NOMO-1 (cell line): ENCODE results near the gene LDB2.

ENCODE experiments used
- DNase-seq, 2 experiments: peaks; one replicate each; lab custom pipeline; 2025; ENCODE audit not compliant: unreplicated experiment in 2 of 2; lab: John Stamatoyannopoulos, UW

The LDB2 gene

DNA sequence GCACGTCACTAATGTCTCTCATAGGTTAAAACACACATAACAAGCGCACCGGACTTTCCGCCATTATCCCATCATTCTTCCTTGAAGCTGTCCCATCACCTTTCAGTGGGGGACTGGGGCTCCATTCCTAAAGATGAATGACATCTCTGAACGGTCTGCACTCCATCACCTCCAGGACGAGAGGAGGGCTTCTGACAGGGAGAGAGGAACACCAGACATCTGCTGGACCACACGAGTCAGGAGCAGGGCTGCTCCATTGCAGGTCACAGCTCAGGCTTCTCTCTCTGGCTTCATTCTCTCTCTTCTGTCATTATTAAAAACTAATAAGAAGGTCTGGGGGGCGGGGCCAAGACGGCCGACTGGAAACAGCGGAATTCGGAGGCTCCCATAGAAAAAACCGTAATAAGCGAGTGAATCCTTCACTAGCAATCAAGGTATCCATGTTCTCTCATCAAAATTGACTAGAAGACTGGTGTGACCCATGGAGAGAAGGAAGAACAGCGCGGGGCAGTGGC lies 289.8 kb downstream of the LDB2 start:
- DNase-seq = no peak

DNA sequence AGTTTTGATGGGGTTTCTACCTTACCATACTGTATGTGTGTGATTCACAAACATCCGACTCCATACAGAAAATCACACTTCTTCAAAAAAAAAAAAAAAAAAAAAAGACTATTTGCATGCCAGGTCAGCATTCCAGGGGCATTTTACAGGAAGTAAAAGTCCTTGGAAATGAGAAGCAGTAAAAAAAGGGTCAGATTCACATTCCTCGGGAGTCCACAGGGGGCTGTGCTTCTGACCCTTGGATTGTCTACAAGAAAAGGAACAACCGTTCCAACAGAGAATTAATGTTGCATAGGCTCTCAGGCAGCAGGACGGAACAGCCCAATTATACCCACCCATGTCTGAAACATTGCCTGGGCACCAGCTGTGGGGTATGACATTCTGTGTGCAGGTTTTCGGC lies 290.3 kb downstream of the LDB2 start:
- DNase-seq = no peak

DNA sequence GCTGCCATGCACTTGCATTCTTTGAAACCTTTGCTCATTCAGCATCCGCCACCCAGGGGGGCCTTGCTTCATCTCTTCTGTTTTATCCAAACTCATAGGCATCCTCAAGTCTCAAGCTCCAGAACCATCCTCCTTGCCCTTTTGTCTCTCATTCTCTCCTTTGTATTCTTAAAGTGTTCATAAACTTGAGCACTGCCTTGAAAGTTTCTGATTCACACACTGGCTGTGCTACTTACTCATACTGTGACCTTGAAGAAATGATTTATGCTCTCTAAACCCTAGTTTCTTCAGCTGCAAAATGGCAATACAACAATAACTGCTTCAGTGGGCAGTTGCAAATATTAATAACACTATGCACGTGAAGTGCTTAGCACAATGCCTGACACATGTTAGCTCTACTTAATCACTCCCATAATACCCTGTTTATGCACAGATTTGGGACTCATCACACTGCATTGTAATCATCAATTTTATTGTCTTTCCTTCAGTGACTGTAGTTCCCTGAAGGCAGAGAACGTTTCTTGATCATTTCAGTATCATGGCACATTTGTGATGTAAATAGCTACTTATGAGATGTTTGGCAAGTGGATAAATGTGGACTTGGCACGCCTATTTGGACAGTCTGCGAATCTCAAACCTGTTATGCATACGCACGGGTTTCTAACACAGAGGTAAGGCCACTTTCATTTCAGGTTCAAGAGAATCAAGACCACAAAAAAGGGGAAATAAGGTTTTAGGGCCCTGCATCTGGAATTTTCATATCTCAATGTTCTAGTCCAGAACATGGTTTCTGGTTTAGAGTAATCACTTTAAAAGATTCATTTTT lies 291.0 kb downstream of the LDB2 start:
- no peak for DNase-seq

DNA sequence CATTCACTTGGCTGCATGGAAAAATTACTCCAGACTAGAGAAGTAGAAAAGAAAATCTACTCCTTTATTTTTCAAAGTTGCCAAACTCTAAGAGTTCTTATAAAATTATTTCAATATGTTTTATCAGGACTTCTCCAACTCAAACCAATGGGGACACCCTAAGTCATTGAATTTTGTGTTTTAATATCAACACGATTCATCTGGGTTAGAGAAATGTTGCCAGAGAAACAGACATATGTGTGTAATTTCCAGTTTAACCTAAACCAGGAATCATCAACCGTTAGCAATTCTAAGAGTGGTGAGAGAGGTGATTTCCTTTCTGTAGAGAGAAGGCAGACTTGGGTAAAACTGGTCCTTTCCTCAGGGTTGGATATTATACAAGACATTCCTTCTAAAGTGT lies 291.8 kb downstream of the LDB2 start:
- DNase-seq = no peak

DNA sequence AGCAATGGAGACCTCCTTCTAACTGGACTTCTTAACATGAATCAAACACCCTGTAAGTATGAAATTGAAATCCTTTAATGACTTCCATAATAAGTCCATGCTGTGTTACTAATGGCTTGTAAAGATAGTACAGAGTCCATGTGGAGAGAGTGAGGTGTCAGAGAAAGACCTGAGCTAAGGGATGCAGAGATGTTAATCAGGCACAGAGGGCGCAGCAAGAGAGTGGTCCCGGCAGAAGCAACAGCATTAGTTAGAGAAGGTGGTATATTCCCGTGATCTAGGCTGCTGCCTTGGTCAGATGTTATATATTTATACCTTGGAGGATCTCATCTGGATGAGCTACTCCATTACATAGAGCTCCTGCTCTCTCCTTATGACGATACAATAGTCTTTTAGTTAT lies 295.3 kb downstream of the LDB2 start:
- DNase-seq = no peak

DNA sequence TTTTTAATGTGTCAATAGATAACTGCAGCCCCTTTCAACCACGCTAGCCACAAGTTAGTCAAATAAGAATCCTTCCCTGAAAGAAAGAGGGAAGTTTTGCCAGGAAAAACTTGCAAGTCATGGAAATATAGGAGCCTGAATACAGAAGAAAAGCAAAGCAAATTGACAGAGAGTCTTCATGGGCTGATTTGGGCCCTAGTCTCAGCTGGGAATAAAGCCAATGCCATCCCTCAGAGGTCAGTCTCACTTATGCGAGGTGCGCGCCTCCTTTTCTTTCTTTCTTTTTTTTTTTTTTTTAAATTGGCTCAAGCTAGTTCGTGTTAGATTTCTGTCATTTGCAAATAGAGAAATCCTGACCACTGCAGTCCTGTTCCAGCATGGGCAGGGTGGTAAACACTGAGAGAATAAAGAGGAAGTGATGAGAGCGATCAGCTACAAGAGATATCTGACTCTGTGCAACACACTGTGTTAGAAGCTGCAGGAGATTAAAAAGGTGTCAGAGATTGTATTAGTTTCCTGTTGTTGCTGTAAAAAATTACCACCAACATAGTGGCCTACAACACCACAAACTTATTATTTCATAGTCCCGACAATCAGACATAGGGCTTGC lies 299.7 kb downstream of the LDB2 start:
- DNase-seq = no peak

GRCh38 chr4:16597845-16598596 lies 300.4 kb downstream of the LDB2 start:
- no peak for DNase-seq

DNA sequence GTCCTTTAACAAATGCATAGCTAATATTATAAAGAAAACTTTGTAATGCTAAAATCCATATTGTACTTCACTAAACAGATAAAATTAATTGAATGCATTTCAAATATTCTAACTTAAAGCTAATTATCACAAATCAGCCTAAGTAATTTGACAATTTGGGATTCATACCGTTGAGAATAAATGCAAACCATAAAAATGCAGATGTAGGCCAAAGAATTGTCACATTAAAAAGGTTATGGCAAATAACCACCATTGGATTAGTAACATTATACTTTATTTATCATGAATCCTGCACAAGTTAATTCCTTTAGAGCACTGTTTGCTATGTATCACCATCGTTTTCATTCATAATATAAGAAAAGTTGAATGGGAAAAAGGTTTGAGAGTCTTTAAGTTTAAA lies 301.0 kb downstream of the LDB2 start:
- DNase-seq = no peak

- DNase-seq = no peak
Observed at GRCh38 chr4:16596267-16596666, 302.2 kb downstream of the LDB2 start.

GRCh38 chr4:16594128-16594527 lies 304.3 kb downstream of the LDB2 start:
- DNase-seq = no peak

DNA sequence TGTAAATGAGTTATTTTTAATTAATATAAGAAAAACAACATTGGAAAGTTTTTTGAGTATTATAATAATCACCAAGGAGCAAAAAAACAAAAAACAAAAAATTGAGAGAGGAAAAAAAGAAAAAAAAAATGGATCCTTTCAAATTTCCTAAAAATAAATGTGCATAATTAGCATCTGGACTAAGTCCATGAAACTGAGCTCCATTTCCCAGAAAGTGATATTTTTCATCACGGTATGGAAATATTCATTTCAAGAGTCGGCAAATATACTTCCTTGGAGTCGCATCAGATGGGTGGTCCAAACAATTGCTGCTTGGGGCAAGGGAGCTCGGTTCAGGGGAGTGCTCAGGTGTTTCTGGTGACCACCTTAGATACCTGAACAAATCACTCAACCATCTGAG lies 305.1 kb downstream of the LDB2 start:
- DNase-seq = no peak

DNA sequence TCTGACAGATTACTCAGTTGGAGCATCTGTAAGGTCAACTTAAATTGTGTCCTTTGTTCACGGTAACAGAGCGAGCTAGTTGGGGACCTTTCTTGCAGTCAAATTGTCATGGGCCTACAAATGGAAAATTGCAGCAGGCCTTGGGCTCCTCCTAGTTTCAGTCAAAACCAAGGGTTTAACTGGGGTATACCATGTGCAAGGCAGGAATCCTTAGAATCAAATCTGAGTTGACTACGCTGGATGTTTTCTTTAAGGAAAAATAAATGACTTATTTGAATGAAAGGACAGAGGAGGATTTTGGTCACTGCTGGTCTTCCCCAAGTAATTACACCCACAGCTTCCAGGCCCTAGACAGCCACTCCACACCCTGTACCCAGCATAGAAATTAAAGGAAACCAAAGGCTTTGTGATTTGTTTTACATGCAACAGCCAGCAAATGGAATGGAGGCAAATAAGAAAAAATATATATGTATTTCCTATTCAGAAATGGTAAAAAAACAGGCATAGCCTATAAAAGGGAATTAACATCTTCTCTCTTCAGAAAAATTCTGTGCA lies 307.1 kb downstream of the LDB2 start:
- DNase-seq = no peak

- no peak for DNase-seq
Observed at GRCh38 chr4:16590797-16591196, 307.6 kb downstream of the LDB2 start.

DNA sequence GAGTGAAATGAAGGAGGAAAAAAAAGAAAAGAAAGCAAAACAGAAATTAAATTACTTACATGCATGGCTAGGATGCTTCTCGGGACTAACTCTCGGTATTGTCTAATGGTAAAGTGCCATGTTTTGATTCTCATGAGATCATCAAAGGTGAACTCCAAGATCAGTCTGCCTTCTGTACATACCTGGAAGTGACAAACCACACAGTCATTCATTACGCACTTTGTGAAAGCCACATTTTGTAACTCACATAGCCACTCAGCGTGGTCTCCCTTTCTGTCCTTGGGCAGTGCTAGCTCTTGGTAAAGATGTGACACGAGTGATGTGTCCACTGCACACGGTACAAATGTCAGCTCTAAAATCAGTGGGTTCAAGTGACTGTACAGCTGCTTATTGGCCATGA lies 309.8 kb downstream of the LDB2 start:
- no peak for DNase-seq

DNA sequence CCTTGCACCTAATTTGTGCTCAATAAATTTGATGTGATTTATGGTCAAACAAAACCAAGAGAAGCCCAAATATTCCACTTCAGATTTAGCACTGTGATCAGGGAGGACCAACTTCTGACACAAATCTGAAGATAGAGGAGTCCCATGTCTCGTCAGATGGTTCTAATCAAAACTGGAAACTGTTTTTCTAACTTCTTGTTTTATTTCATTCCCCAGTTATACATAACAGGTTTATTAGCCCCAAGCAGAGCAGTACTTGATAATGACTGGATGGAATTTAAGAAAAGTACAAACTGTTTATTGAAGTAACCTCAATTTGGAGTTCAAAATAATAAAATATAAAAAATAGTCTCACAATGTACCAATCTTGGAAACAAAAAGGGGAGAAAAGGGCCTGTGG lies 310.3 kb downstream of the LDB2 start:
- DNase-seq = no peak

- no peak for DNase-seq
Observed at GRCh38 chr4:16585053-16585452, 313.4 kb downstream of the LDB2 start.

GRCh38 chr4:16583764-16584163 lies 314.7 kb downstream of the LDB2 start:
- DNase-seq = no peak

DNA sequence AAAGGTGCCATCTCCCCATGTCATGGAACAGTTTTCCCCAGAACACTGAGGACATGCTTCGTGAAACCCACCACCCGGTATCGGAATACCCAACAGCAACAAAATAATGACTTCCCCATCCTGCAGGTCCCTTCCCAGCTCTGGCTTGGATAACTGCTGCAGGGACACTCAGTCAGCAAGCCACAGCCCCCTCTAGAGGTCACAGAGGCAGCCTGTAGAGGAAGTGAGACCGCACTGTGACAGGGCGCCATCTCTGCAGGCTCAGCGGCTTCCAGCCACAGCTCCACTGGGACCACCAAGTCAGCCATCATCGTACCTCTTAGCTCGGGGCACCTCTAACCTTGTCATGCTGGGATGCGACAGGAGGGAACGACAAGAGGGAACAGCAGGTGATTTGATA lies 315.9 kb downstream of the LDB2 start:
- no peak for DNase-seq

GRCh38 chr4:16582036-16582435 lies 316.4 kb downstream of the LDB2 start:
- DNase-seq = no peak

- DNase-seq = no peak
Observed at GRCh38 chr4:16581117-16581516, 317.3 kb downstream of the LDB2 start.

GRCh38 chr4:16580514-16580913 lies 317.9 kb downstream of the LDB2 start:
- no peak for DNase-seq
